ENCODE data around the gene C1orf105.
"Not testable (repeated sequence)": the region's sequence is repeated elsewhere in the genome, so short reads cannot be mapped to it uniquely, and the experiment has no call there.

Gene C1orf105

DNA sequence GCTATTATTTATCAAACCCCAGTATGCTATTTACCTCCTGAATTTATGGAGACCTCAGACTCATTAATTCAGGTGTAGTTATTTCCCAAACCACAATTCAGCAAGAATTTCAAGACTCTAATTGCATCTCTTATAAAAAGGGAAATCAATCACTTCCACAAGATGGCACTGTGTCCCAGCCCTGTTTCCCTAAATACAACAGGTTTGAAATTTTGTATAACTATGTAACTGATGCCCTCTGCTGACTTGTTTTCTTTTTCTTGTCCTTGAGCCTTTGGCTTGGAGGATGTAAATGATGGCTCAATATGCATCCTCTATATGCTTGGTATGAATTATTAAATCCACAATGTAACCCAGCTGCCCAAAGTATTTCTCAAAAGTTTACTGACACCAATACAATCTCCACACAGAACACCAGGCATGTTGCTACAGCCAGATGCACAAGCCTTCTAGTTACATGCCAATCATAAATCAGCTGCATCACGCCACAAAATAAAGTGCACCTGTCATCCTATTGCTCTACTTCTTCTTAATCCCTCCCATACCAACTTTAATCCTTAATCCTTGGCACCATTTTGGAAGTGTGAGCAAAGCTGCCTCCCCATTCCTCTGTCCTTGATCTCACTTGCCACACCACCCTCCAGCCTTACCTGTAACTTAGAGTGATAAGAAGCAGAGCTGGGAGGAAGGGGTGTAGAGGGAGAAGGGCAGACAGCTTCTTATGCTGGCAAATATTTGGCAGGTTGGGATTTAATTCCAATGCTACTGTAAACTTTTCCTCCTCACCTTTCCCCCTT lies 9.0 kb downstream of the C1orf105 start:
- DNase-seq: no peak

DNA sequence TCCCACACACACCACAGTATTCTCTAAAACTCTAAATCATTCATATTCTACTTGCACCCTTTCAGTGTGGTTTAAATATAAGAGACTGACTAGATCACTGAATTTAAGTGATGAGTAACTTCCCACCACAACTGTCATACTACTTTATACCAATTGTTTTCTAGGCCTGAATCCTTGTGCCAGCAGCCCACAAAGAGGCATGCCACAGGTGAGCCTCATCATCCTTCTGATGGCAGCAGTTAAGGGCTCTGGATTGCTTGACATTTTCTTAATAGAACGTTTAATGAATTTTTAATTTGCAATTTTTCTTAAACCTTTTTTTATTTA lies 9.6 kb downstream of the C1orf105 start:
- DNase-seq: no peak

DNA sequence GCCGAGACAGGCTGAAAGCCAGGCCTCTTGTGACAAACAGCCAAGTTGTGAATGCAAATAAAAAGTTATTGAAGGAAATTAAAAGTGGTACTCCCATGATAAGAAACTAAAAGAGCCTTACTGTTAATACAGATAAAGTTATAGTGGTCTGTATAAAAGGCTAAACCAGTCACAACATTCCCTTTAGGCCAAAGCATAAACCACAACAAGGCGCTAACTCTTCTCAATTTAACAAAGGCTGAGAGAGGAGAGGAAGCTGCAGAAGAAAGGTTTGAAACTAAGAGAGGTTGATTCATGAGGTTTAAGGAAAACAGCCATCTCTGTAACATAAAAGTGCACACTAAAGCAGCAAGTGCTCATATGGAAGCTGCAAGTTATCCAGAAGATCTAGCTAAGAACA lies 10.7 kb downstream of the C1orf105 start:
- DNase-seq: no peak

DNA sequence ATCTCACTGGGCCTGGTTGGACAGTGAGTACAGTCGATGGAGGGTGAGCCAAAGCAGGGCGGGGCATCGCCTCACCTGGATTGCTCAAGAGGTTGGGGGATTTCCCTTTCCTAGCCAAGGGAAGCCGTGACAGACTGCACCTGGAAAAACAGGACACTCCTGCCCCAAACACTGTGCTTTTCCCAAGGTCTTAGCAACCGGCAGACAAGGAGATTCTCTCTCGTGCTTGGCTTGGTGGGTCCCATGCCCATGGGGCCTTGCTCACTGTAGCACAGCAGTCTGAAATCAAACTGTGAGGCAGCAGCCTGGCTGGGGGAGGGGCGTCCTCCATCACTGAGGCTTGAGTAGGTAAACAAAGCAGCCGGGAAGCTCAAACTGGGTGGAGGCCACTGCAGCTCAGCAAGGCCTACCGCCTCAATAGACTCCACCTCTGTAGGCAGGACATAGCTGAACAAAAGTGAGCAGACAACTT lies 11.3 kb downstream of the C1orf105 start:
- no peak for DNase-seq

DNA sequence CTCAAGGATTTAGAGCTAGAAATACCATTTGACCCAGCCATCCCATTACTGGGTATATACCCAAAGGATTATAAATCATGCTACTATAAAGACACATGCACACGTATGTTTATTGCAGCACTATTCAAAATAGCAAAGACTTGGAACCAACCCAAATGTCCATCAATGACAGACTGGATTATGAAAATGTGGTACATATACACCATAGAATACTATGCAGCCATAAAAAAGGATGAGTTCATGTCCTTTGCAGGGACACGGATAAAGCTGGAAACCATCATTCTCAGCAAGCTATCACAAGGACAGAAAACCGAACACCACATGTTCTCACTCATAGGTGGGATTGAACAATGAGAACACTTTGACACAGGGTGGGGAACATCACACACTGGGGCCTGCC lies 16.7 kb downstream of the C1orf105 start:
- not testable (repeated sequence) for DNase-seq

DNA sequence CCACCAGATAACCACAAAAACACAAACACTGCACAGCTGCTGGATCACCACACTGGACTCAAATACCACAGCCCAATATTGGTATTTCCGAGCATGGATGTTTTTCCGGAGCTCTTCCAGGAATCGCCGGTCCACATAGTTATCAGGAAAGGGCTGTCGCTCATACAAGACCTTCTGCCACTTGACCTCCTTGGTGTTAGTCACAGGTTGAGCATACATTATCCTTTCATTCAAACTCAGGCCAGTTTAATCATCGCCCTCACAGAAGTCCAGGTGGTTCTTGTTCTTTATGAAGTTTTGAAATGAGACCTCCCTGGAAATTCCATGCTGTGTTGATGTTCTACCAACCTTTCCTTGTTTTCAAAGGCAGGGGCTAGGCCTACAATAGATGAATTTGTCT lies 21.9 kb downstream of the C1orf105 start:
- no peak for DNase-seq

DNA sequence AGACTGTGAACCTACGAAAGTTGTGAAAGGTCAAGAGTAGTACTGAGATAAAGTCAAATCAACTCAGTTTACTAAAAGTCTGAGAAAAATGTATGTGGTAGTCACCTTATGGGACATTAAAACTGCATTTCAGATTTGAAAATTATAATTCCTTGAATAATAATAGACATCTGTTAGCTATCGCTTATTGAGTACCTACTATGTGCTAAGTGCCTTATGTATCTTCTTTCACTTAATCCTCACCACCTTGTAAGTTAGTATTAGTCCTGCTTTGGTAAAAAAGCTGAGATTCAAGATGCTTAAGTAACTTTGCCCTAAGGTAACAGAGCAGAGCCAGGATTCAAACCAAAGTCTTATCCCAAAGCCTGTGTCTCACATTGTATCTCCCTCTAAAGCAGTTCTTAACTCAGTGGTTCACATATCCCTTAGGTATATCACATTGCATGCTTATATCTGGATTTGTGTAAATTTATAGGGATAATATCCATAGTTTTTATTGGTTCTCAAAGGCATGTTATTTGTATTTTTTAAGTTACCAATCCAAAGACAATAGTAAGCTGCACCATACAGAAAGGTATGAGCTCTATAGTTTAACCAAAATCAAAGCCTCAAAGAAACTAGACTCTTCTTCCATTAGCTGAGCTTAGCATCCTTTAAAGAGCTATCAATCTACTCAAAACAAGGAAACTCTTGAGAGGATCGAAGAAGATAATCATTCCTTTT lies 22.5 kb downstream of the C1orf105 start:
- DNase-seq: no peak

DNA sequence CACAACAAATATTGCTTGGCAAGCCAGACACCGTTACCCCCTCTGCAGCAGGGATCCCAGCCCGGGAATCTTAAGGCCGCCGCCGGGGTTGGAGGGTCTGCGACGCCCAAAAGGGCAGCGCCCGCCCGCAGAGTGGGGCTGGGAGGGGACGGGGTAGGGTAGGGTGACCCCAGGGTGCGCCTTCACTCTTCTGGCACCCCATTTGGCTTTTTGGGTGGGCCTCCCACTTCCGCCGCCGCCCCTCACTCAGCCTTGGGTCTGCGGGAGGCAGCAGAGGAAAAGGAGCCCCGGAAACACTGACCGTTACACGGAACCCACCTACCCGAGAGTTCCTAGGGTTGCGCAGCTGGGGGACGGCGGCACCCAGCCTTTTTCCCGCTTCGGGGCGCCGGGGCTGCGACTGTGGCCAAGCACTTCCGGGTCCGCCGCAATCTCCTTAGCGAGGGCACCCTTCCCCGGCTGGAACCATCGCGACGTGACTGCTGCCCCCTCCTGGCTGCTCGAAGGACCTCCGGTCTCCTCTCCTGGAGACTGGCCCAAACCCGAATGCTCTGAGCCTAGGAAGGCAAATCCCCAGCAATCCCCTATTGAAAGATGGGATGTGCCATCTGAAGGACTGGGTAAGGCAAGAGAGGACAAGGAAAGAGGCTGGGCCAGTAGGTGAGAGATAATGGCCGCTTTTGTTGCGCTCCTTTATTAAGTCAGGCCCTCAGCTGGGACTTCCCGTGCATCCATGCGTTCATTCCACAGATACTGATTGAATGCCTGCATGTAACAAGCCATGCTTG lies 23.4 kb downstream of the C1orf105 start, which contains the start of gene PIGC:
Gene PIGC (minus strand): TSS at position 404 of the 788 bp plus-strand sequence. CDS start 1,447 bp downstream, outside the sequence.
- DNase-seq: peak; percentile 85

DNA sequence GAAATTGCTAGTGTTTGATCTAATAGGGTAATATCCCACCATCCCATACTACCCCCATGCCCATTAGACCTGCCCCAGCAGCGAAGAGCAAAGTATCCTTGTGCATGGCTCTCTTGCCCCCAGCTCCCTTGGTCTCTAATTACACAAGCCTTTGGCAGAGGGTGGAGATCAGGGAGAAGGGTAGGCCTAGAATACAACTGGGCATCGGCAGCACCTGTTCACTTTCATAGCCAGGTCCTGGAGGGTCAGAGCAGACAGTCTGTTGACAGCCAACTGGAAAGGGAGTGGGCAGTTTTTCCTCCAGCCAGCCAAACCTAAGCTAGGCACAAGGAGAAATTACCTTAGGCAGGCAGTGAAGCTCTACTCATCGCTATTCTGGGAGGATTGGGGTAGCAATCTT lies 26.1 kb downstream of the C1orf105 start:
- DNase-seq: no peak

DNA sequence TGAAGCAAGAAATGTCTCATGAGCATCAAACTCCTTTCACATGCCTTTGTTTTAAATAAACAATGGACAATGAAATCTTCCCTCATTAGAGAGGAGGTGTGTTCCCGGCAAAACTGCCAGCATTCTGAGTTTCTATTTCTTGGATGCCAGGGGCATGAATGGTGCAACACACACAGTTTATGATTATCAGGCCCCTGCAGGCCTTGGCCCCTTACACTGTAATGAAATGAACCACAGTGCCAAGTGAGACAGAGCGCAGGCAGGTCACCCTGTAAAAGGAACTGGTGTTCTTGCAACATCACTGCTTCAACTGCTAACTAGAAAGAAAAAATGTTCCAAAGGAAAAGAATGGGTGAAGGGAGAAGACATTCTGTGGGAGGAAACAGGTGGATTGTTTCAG lies 27.2 kb downstream of the C1orf105 start:
- no peak for DNase-seq

DNA sequence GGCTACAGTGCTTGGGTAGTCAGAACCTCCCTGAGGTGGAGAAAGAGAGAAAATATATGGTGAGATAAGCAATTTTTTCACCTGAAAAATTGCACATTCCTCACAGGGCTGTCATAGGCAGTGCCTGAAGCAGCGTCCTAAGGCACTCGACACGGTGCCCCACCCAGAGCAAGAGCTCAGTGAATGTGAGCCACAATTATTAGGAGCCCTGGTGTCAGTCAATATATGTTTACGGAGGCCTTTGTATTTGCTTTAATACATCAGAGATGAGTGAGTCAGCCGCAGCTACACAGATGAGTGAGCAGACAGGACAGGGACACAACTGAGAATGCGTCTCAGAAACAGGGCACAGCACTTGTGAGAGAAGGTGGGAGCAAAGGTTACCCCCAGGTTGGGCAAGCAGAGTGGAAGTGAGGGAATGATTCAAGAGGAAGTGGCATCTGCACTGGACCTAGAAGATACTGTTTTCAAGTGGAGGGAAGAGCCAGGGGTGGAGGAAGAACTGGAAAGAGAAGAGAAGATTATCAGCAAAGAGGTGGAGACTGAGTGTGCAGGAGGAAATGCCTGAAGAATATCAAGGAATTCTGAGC lies 28.6 kb downstream of the C1orf105 start:
- DNase-seq: no peak

DNA sequence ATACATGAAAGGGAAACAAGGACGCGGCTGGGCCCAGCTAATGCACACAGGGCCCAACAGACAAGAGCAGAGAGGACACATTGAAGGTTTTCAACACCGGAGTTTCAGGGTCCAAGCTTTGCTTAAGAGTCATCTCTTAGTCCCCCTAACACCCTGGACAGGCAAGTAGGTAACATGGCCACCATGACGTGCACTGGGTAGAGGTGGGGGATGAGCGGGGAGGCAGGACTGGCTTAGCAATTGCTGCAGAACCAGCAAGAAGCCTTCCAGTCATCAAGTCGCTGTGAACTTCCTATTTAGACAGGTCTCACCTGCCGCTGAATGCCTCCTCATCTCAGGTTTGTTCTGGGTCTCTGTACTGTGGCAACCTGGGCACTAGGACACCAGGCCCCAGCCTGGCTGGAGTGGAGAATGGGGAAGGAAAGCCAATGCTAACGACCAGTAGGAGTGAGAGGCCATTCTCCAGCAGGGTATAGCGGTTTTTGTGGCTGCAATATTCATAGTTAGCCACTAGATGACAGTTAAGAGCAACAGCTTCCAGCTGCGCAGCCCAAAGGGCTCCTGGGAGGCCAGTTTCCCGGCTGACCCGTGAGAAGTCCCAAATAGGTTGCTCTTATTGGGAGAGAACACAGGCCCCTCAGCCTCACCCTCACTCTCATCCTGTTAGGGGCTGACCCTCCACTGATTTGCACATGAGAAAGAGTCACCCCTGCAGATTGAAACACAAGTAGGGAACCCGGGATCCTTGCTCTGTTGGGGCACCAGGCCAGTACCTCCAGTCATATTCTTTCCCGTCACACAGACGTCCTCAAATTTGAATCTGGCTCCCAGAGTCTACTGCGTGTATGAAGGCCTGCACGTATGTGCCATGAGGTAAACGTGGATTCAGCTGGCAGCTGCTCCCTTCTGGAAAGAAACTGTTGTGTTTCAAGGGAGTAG lies 29.4 kb downstream of the C1orf105 start:
- no peak for DNase-seq

DNA sequence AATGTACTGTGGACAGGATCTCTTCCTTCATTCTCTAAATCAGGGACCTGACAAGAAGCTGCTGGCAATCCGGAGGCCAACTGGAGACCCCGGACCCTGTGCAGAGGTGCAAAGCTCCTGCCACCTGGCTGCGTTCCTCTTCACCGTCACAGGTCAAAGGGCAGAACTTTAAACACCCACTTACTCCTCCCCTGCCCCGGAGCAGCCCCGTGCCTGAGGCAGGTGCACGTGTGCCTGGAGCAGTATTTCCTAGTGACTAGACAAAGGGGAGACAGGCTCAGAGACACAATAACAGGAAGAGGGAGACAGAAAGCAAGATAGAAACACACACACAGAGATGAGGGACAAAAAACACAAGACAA lies 30.0 kb downstream of the C1orf105 start:
- no peak for DNase-seq

DNA sequence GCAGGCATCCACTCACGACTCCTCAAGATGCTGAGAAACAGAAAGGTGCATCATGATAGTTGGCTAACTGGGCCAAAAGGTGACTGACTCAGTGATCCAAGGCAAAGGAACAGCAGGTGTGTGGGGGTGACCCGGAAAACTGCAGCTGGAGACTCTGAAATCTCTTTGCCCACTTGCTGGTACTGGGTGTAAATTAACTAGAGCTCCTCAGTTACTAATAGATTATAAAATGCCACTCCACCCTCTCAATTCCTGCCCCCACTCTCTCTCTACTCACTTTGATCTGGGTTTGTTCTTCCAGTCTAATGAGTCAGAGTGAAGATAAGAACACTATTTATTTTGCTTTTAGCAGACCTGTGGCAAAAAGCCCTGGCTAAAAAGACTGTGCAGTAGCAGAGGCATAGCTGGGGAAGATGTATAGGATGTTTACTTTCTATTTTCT lies 30.5 kb downstream of the C1orf105 start:
- DNase-seq: no peak

DNA sequence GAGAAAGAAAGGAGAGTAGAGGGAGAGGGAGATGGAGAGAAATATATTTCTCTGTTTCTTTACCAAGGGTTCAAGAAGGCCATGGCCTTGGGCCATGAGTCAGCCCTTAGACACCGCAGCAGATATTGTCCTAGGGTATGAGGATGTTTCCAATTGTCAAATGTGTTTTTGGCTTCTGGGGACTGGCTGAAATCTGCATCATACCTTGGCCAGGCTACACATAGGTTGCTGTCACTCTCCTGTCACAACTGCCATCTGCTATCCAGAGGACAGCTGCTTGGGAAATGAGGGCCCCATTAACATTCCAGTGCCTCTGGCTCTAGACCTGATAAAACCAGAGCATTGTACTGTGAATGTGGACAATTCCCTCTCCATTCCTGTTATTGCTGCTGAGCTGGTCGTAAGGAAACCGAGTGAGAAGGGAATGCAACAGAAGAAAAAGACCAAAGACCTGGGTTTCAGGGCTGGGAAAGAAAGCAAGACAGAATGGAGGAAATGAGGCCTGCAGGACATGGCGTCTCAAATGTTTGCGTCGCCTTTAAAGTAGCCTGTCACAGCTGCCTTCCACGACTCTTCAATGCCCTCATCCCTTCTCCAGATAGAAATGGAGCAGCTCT lies 32.2 kb downstream of the C1orf105 start:
- DNase-seq: no peak

DNA sequence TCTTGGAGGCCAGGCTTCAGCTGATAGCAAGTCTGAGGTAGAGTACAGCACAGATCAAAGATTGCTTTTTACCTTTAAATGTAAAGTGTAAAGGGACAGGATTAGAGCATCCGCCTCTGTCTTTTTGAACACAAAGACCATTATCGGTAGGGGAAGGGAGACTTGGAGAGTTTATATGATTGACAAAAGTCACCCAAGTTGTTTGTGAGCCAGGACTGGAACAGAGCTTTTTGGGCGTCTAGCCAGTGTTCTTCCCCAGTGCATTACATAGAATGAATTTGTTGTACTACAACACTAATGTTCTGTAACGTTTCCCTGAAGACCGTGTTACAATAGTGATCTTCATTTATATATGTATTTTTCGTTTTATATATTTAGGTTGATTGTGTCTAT lies 32.7 kb downstream of the C1orf105 start:
- no peak for DNase-seq

DNA sequence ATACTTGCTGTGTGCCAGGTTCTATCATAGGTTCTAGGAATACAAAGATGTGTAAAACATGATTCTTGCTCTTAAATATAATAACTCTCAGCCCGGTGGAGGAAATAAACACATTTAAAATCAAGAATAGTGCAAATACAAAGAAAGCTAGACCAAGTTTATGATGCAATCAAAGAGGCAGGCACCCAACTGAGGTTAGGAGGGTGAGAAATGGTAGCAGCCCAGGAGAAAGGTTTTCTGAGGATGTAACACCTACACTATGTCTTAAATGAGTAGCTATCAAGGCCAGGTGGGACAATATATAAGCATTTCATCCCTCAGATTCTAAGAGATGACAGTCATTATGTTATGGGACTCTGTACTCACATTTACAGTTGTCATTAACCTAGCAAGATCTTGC lies 33.1 kb downstream of the C1orf105 start:
- DNase-seq: no peak

DNA sequence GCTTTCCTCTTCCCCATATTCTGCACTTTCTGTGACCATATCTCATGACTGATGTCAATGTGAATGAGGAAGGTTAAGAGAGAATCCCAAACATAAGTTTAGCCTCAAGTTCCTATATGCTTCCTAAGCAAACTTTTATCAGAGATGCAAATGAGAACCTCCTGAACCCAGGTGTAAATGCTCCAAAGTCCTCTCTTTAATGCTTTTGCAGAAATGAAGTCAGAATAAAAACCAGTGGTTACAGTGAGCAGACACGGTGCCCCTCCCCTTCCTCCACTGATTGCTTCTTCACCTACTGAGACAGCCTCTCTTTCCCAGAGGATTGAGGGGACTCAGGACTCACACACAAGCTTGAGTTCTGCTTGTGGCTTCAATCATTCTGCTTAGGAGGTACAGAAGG lies 35.0 kb downstream of the C1orf105 start:
- DNase-seq: no peak

DNA sequence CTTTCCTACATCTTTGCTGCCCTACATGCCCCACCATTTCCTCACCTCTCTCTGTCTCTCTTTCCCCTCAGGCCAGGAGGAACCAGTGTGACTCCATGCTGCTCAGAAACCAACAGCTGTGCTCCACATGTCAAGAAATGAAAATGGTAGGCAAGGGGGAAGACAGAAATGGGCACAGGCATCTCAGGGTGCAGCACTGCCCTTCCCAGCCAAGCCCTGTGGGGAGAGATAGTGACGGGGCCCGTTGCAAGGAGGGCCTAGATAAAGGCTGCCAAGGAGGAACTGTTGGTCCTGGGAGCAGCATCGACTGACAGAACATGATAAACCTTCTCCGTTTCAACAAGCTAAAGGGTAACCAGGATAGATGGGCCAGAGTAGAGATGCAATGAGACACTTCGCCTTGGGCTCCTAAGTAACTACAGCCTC lies 35.9 kb downstream of the C1orf105 start:
- DNase-seq: no peak

DNA sequence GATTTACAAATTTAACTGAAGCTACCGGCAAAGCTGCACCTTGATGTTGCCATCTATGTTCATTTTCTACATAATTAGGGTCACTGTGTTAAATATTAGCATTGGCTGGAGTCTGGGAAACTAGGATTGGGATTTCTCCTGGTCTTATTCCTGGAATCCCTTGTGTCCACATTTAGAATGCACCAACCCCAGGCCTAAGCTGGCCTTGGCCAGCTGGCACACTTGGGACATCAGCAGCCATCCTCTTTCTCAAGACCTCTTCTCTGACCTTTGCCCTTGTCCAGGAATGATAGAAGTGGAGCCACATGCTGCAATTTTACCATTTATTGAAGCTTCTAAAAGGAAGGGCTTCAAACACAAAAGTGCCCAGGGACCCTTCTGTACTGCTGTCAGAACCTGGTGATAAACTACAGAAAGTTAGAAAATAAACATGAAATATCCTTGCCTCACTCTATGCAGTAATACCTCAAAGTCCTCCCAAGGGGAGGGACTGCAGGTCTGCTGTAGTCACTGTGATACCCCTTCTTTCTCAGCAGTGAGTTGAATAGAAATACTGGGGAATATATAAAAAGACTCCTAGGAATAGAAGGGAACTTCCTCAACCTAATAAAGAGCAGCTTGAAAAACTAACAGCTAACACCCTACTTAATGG lies 37.1 kb downstream of the C1orf105 start:
- DNase-seq: no peak

DNA sequence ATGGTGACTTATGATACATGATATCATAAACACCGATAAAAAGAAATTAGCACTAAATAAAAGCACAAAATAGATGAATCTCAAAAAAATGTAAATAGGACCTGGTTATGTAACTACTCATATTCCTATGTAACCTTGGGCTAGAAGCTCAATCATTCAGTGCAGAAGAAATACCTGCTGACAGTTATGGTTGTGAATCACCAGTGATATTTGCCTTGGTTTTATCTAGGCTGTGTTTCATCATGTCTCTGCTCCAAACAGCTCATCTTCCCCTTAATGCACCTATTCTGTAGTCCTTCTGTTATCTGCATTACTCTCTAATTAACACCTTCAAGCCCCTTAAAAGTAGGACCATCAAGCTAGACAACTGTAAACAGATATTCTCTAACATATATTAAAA lies 39.7 kb downstream of the C1orf105 start:
- DNase-seq: no peak
